ENCODE data around the gene IGFBP7.

Gene IGFBP7

DNA sequence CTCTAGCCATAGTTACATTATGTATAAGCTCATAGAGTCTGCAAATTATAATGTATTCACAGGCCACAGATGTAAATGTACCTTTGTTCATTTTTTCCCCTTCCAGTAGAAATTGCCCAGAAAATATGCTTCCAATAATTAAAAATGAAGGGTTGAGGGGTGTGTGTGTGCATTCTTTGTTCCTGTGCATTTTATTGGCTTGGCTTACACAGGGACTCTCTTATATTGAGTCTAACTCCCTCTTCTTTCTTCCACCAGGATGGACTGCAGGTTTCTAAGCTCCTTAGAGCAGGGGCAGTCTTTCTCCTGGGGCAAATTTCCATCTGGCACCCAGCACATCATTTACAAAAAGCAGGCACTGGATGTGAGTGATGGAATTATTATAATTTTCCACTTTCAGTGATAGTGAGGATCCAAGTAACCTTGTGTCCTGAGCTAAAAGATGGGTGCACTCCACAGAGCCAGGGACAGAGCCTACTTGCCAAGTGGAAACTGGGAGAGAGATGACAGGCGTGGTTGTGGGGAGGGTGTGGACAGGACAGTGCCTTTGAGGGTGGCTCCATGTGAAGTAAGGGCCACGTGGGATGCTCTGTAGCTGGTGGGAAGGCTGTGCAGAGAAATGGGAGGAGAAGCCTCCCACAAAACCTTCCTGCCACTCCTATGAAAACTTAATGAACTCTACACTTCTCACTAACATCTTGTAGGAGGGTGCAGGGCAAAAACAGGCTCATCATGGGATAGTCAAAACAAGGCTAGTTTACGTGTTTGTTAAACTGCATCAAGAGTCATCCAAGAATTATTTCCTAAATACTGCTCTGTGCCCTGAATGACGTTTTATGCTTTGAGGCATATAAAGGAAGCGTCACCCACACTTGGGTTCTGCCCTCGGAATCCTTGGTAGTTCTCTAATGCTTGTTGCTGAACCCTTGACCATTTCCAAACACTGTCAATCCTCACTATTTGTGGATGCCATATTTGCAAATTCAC lies 16.0 kb downstream of the IGFBP7 start:
- TF ChIP-seq, protein P1, sequence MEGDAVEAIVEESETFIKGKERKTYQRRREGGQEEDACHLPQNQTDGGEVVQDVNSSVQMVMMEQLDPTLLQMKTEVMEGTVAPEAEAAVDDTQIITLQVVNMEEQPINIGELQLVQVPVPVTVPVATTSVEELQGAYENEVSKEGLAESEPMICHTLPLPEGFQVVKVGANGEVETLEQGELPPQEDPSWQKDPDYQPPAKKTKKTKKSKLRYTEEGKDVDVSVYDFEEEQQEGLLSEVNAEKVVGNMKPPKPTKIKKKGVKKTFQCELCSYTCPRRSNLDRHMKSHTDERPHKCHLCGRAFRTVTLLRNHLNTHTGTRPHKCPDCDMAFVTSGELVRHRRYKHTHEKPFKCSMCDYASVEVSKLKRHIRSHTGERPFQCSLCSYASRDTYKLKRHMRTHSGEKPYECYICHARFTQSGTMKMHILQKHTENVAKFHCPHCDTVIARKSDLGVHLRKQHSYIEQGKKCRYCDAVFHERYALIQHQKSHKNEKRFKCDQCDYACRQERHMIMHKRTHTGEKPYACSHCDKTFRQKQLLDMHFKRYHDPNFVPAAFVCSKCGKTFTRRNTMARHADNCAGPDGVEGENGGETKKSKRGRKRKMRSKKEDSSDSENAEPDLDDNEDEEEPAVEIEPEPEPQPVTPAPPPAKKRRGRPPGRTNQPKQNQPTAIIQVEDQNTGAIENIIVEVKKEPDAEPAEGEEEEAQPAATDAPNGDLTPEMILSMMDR (IDR thresholded peaks at IDR 0.05; ENCODE audit: low read length, missing control alignments), result no peak
- no peak overlapping the region for H3K4me3 ChIP-seq (replicated peaks; ENCODE audit: low read depth, low read length)
- DNase-seq (ENCODE audit: low read depth), result peak; percentile 64

DNA sequence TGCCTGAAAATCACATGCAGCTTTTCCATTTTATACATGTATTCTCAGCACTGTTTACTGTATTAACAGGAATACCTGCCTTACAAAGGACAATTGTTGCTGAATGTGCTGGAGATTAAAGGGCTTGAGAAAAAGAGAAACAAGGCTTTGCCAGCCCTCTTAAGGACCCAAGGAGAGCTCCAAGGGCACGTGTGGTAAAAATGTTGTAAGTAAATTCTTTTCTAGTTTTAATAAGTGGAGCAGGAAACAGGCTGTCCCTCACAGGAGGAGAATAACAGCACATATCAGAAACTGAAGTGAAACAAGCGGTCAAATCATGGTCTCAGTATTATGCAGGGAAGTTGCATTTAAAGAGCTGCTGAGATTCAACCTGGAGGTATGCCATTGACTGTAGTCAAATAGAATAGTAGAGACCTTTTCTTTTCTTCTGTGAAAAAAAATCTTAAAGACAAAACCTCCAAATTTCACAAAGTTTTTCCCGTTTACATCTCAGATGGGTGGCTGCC lies 18.5 kb downstream of the IGFBP7 start:
- TF ChIP-seq, protein P1 (IDR thresholded peaks at IDR 0.05; ENCODE audit: low read length, missing control alignments), result no peak
- no peak for DNase-seq (ENCODE audit: low read depth)
- no peak overlapping the region for H3K4me3 ChIP-seq (replicated peaks; ENCODE audit: low read depth, low read length)

DNA sequence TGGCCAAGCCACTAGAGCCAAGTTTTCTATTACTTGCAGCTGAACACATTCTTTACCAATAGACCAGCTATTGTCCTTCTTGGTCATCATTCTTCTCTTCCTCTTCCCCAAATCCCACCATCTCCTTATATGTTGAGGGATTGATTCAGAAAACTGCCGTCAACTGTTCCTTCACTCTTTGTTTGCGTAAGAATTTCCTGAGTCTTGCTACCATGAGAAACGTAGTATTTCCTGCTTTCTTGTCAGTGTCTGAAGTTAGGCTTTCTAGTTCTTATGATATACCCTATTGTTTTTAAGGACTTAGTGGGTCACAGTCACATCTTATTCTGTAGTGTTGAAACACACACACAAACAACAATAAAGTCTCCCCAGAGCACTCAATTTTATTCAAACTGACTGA lies 20.1 kb downstream of the IGFBP7 start:
- TF ChIP-seq, protein P1 (IDR thresholded peaks at IDR 0.05; ENCODE audit: low read length, missing control alignments), result no peak
- DNase-seq (ENCODE audit: low read depth), result peak; percentile 74

DNA sequence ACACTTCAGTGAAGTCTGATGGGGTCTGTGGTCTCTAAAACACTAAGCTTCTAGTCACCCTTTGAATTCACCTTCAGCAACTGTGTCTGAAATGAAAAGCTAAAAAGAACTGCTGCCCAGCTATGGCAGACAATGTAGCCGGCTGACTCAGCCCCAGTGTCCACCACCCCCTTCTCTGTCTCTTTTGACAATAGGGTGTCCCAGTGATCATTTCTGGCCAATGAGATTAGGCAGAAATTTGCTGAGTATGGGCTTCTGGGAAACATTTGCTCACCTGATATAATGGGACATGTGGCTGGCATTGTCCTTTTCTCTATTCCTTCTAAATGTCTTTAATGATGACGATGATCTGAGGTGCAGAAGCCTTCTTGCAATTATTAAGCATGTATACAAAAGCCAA lies 20.6 kb downstream of the IGFBP7 start:
- no peak for DNase-seq (ENCODE audit: low read depth)

More for the DNA sequence above, 20.1 kb downstream of the IGFBP7 start:
- H3K4me3 ChIP-seq (replicated peaks; ENCODE audit: low read depth, low read length), result no peak overlapping the region

DNA sequence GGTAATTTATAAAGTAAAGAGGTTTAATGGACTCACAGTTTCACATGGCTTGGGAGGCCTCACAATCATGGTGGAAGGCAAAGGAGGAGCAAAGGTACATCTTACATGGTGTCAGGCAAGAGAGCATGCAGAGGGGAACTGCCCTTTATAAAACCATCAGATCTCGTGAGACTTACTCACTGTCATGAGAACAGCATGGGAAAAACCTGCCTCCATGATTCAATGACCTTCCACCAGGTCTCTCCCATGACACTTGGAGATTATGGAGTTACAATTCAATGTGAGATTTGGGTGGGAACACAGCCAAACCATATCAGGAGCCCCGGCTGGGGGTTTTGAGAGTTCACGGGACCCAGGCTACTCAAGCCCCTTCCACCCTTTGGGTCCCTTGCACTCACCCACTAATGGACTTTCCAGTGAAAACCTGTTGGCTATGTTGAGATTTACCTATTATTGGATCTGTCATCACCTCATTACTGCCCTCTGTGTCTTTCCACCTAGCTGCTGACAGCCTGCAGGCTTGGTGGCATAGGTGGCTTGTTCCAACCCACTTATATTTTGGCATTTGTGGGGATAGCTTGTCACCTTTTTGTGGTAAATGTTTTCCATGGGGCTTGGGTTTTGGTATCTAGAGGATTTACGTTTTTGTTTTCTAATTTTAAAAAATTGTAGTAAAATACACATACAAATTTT lies 24.0 kb downstream of the IGFBP7 start:
- TF ChIP-seq, protein P1 (IDR thresholded peaks at IDR 0.05; ENCODE audit: low read length, missing control alignments), result no peak
- no peak overlapping the region for H3K4me3 ChIP-seq (replicated peaks; ENCODE audit: low read depth, low read length)
- no peak for DNase-seq (ENCODE audit: low read depth)

More for the DNA sequence above, 20.6 kb downstream of the IGFBP7 start:
- H3K4me3 ChIP-seq (replicated peaks; ENCODE audit: low read depth, low read length), result no peak overlapping the region
- TF ChIP-seq, protein P1 (IDR thresholded peaks at IDR 0.05; ENCODE audit: low read length, missing control alignments), result no peak

DNA sequence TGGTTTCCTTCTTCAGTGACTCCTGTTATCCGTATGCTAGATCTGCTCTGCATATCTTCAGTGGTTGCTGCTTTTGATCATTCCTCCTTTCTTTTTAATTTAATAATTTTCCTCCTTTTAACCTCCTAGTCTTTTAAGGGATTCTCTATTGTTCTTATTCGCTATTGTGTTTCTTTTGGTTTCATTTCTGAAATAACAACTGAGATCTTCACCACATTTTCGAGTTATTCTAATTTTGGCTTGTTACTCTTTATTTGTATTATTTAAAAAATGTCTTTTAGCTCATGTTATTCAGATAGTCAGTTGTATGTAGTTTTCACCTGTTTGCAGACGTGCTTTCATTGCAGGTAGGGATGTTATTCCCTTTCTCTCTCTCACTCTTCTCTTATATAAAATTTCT lies 24.9 kb downstream of the IGFBP7 start:
- H3K4me3 ChIP-seq (replicated peaks; ENCODE audit: low read depth, low read length), result no peak overlapping the region
- TF ChIP-seq, protein P1 (IDR thresholded peaks at IDR 0.05; ENCODE audit: low read length, missing control alignments), result no peak
- no peak for DNase-seq (ENCODE audit: low read depth)

Data from fibroblast of pulmonary artery (primary cell).